ENCODE data around the gene C17orf100. TPM values are rescaled to one million over a fixed set of nuclear protein-coding genes. Genes with fewer than 3 reads are reported as not detected.

The C17orf100 gene
- total and polyA plus RNA-seq, 2 of the 13 experiments (the other 11 are each of a cell fraction or from before 2014, with no cell fraction given): 3.6 to 8.7 TPM

DNA sequence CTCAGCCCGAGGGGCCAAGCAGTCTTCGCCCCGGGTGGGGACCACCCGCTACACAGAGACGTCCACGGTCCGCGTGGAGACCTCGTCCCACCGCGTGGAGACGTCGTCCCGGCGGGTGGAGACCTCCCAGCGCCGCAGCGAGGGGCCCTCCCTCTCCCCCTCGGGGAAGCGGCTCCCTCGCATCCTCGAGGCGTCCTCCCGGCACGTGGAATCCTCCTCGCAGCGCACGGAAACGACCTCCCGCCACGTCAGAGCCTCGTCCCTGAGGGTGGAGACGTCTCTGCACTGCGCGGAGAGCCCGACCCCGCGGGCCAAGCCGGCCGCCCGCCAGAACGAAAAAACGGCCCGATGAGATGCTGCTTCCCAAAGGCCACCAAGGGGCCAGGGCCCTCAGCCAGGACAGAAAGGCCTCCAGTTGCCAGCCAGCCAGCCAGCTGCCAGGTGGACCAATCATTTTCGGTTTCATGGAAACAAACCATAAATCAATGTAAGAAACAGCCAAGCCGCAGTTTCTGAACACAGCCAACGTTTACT, 424 bp downstream of the C17orf100 start (continued):
- TF ChIP-seq ZNF883 (CRISPR knock-in tag; IDR thresholded peaks at IDR 0.05; ENCODE audit: not compliant biosample characterization) (peak; percentile 100), HNRNPLL (IDR thresholded peaks at IDR 0.05; ENCODE audit: low read depth, low read length, poor library complexity, severe bottlenecking) (no peak), ZNF709 (CRISPR knock-in tag; IDR thresholded peaks at IDR 0.05) (peak; percentile 98), HOXA7 (CRISPR knock-in tag; IDR thresholded peaks at IDR 0.05) (peak; percentile 94; the same call in 1 of the 2 replicates), GZF1 (CRISPR knock-in tag; IDR thresholded peaks at IDR 0.05) (peak; percentile 94), RBFOX2 (IDR thresholded peaks at IDR 0.05; ENCODE audit: low read depth, low read length) (peak; percentile 84), ZFP41 (CRISPR knock-in tag; IDR thresholded peaks at IDR 0.05; ENCODE audit: borderline replicate concordance) (peak; percentile 99), HDAC6 (IDR thresholded peaks at IDR 0.05; ENCODE audit: low read depth, low read length) (no peak), ZNF772 (CRISPR knock-in tag; IDR thresholded peaks at IDR 0.05) (peak; percentile 99), ZIK1 (CRISPR knock-in tag; IDR thresholded peaks at IDR 0.05; ENCODE audit: borderline replicate concordance, low read depth) (peak; percentile 99), ONECUT2 (CRISPR knock-in tag; IDR thresholded peaks at IDR 0.05) (no peak), ISX (CRISPR knock-in tag; conservative IDR thresholded peaks at IDR 0.05) (peak; percentile 94), GABPB1 (CRISPR knock-in tag; IDR thresholded peaks at IDR 0.05) (peak; percentile 75; the same call in 1 of the 2 replicates), ZNF44 (CRISPR knock-in tag; IDR thresholded peaks at IDR 0.05) (0 out of 2 replicates have a peak, but pooled peaks have one; percentile 75), NCOA5 (CRISPR knock-in tag; IDR thresholded peaks at IDR 0.05) (no peak)
- TF ChIP-seq, protein P1, sequence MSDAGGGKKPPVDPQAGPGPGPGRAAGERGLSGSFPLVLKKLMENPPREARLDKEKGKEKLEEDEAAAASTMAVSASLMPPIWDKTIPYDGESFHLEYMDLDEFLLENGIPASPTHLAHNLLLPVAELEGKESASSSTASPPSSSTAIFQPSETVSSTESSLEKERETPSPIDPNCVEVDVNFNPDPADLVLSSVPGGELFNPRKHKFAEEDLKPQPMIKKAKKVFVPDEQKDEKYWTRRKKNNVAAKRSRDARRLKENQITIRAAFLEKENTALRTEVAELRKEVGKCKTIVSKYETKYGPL (CRISPR knock-in tag; IDR thresholded peaks at IDR 0.05): peak; percentile 80; the same call in 1 of the 2 replicates
- TF ChIP-seq, protein P2, sequence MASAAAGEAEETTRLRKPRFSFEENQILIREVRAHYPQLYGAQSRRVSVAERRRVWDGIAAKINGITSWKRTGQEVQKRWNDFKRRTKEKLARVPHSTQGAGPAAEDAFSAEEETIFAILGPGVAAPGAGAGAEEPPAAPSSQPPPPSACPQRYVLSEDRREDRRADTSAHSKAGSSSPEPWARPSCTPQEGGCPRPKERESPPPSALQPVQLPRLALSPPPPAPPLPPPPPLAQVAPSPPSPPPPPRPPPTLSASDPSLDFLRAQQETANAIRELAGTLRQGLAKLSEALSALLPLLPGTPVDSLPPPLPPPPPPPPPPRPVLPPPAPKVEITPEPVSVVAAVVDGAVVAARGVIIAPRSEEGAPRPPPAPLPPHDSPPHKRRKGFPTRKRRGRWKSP (CRISPR knock-in tag; IDR thresholded peaks at IDR 0.05): no peak; the same call in 1 of the 2 replicates
- TF ChIP-seq, protein P3, sequence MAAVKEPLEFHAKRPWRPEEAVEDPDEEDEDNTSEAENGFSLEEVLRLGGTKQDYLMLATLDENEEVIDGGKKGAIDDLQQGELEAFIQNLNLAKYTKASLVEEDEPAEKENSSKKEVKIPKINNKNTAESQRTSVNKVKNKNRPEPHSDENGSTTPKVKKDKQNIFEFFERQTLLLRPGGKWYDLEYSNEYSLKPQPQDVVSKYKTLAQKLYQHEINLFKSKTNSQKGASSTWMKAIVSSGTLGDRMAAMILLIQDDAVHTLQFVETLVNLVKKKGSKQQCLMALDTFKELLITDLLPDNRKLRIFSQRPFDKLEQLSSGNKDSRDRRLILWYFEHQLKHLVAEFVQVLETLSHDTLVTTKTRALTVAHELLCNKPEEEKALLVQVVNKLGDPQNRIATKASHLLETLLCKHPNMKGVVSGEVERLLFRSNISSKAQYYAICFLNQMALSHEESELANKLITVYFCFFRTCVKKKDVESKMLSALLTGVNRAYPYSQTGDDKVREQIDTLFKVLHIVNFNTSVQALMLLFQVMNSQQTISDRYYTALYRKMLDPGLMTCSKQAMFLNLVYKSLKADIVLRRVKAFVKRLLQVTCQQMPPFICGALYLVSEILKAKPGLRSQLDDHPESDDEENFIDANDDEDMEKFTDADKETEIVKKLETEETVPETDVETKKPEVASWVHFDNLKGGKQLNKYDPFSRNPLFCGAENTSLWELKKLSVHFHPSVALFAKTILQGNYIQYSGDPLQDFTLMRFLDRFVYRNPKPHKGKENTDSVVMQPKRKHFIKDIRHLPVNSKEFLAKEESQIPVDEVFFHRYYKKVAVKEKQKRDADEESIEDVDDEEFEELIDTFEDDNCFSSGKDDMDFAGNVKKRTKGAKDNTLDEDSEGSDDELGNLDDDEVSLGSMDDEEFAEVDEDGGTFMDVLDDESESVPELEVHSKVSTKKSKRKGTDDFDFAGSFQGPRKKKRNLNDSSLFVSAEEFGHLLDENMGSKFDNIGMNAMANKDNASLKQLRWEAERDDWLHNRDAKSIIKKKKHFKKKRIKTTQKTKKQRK (IDR thresholded peaks at IDR 0.05; ENCODE audit: low read length): no peak
- TF ChIP-seq, protein P4, sequence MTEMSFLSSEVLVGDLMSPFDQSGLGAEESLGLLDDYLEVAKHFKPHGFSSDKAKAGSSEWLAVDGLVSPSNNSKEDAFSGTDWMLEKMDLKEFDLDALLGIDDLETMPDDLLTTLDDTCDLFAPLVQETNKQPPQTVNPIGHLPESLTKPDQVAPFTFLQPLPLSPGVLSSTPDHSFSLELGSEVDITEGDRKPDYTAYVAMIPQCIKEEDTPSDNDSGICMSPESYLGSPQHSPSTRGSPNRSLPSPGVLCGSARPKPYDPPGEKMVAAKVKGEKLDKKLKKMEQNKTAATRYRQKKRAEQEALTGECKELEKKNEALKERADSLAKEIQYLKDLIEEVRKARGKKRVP (CRISPR knock-in tag; IDR thresholded peaks at IDR 0.05): peak in 1 of 2 experiments; percentile 63; a peak in 2 of 4 replicates
- TF ChIP-seq, protein P5, sequence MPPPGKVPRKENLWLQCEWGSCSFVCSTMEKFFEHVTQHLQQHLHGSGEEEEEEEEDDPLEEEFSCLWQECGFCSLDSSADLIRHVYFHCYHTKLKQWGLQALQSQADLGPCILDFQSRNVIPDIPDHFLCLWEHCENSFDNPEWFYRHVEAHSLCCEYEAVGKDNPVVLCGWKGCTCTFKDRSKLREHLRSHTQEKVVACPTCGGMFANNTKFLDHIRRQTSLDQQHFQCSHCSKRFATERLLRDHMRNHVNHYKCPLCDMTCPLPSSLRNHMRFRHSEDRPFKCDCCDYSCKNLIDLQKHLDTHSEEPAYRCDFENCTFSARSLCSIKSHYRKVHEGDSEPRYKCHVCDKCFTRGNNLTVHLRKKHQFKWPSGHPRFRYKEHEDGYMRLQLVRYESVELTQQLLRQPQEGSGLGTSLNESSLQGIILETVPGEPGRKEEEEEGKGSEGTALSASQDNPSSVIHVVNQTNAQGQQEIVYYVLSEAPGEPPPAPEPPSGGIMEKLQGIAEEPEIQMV (CRISPR knock-in tag; IDR thresholded peaks at IDR 0.05; ENCODE audit: low read depth): peak; percentile 78
- TF ChIP-seq, protein P6, sequence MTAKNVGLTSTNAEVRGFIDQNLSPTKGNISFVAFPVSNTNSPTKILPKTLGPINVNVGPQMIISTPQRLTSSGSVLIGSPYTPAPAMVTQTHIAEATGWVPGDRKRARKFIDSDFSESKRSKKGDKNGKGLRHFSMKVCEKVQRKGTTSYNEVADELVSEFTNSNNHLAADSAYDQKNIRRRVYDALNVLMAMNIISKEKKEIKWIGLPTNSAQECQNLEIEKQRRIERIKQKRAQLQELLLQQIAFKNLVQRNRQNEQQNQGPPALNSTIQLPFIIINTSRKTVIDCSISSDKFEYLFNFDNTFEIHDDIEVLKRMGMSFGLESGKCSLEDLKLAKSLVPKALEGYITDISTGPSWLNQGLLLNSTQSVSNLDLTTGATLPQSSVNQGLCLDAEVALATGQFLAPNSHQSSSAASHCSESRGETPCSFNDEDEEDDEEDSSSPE (CRISPR knock-in tag; IDR thresholded peaks at IDR 0.05): peak; percentile 93
